Astrocyte (in vitro differentiated cells and primary cell): ENCODE measurements around the gene MYO1E. TPM values are rescaled to one million over a fixed set of nuclear protein-coding genes. Genes with fewer than 3 reads are reported as not detected.

Experiments used
- DNase-seq: peaks from one replicate; pipeline ENCODE4 v3.0.0-alpha.2; 2010; ENCODE audit warnings: low read depth
- FAIRE-seq: peaks from 2 replicates; lab custom pipeline; 2011; peaks lifted over from hg19 to GRCh38; lab: Jason Lieb, UNC
- H2AFZ ChIP-seq: 2 replicates; pipeline ENCODE4 v1.6.0; 2012; ENCODE audit warnings: low read depth, low read length, inconsistent platforms
- H3K27ac ChIP-seq: 2 replicates; pipeline ENCODE4 v1.5.1; 2011; ENCODE audit warnings: low read depth, low read length, inconsistent platforms
- H3K27me3 ChIP-seq: 2 replicates; pipeline ENCODE4 v1.6.0; 2011; ENCODE audit warnings: low read length, inconsistent platforms; ENCODE audit not compliant: insufficient read depth
- H3K36me3 ChIP-seq: 2 replicates; pipeline ENCODE4 v1.5.1; 2011; ENCODE audit warnings: low read length, inconsistent platforms; ENCODE audit not compliant: insufficient read depth
- H3K4me1 ChIP-seq: 2 replicates; pipeline ENCODE4 v1.5.1; 2011; ENCODE audit warnings: low read length, inconsistent platforms; ENCODE audit not compliant: insufficient read depth
- H3K4me2 ChIP-seq: 2 replicates; pipeline ENCODE4 v1.6.0; 2012; ENCODE audit warnings: low read length, inconsistent platforms
- H3K4me3 ChIP-seq: 2 replicates; pipeline ENCODE4 v1.5.1; 2011; ENCODE audit warnings: low read depth, mild to moderate bottlenecking, low read length, inconsistent platforms; ENCODE audit not compliant: insufficient read depth
- H3K79me2 ChIP-seq: 2 replicates; pipeline ENCODE4 v1.6.0; 2012; ENCODE audit warnings: mild to moderate bottlenecking, low read length, inconsistent platforms; ENCODE audit not compliant: insufficient read depth
- H3K9ac ChIP-seq: 2 replicates; pipeline ENCODE4 v1.6.0; 2012; ENCODE audit warnings: mild to moderate bottlenecking, low read length, inconsistent platforms
- H3K9me3 ChIP-seq: 2 replicates; pipeline ENCODE4 v1.5.1; 2012; ENCODE audit warnings: low read depth, mild to moderate bottlenecking, low read length, inconsistent platforms; ENCODE audit not compliant: insufficient read depth
- H4K20me1 ChIP-seq: 2 replicates; pipeline ENCODE4 v1.6.0; 2012; ENCODE audit warnings: low read length, inconsistent platforms; ENCODE audit not compliant: insufficient read depth
- H3K27ac Mint-ChIP-seq: one replicate; pipeline ENCODE4 v1.8.0; 2021; ENCODE audit warnings: mild to moderate bottlenecking, mixed read lengths; ENCODE audit not compliant: unreplicated experiment
- H3K27me3 Mint-ChIP-seq: one replicate; pipeline ENCODE4 v1.8.0; 2021; ENCODE audit warnings: low read depth, mixed read lengths; ENCODE audit not compliant: unreplicated experiment
- H3K36me3 Mint-ChIP-seq: one replicate; pipeline ENCODE4 v1.8.0; 2021; ENCODE audit warnings: low read depth, mixed read lengths; ENCODE audit not compliant: unreplicated experiment
- H3K4me1 Mint-ChIP-seq: one replicate; pipeline ENCODE4 v1.8.0; 2021; ENCODE audit warnings: low read depth, mixed read lengths; ENCODE audit not compliant: unreplicated experiment
- H3K4me3 Mint-ChIP-seq: one replicate; pipeline ENCODE4 v1.8.0; 2021; ENCODE audit warnings: mild to moderate bottlenecking, moderate library complexity, mixed read lengths; ENCODE audit not compliant: unreplicated experiment
- H3K9me3 Mint-ChIP-seq: one replicate; pipeline ENCODE4 v1.8.0; 2021; ENCODE audit warnings: mild to moderate bottlenecking, mixed read lengths; ENCODE audit not compliant: unreplicated experiment
- CTCF ChIP-seq: IDR thresholded peaks from 2 replicates; pipeline ENCODE4 v1.5.1; 2011; ENCODE audit warnings: low read depth, mild to moderate bottlenecking, inconsistent platforms, low read length, moderate library complexity; ENCODE audit not compliant: insufficient read depth
- EZH2 ChIP-seq: IDR thresholded peaks from 2 replicates; pipeline ENCODE4 v1.6.1; 2012; ENCODE audit warnings: mild to moderate bottlenecking, low read length, inconsistent platforms; ENCODE audit not compliant: insufficient read depth
- total RNA-seq: library from RNA; stranded (reverse); gene quantifications from 2 replicates; pipeline ENCODE4 v1.2.1, GENCODE V29; 2021

Gene MYO1E
- total RNA-seq, 1 donor from 2014 or later, result 227 TPM

GRCh38 chr15:59257140-59257539, 115.5 kb downstream of the MYO1E start:
- Histone ChIP-seq H4K20me1 (peaks cover 4% of the 10 kb centered on the region), H2AFZ (no peak overlapping the region), H3K9me3 (no peaks in the 10 kb centered on the region), H3K27ac (no peak overlapping the region), H3K4me2 (no peak overlapping the region), H3K9ac (no peak overlapping the region), H3K4me1 (no peaks in the 10 kb centered on the region), H3K79me2 (no peaks in the 10 kb centered on the region), H3K36me3 (peaks cover 21% of the 10 kb centered on the region), H3K27me3 (no peaks in the 10 kb centered on the region), H3K4me3 (no peak overlapping the region)
- no peaks in the 10 kb centered on the region for H3K9me3 Mint-ChIP-seq
- H3K36me3 Mint-ChIP-seq, result peaks cover 28% of the 10 kb centered on the region
- TF ChIP-seq CTCF (no peak), EZH2 (no peak)
- DNase-seq (no peak), FAIRE-seq (no peak)
- H3K27me3 Mint-ChIP-seq, result no peaks in the 10 kb centered on the region
- H3K27ac Mint-ChIP-seq, result no peak overlapping the region
- H3K4me1 Mint-ChIP-seq, result no peaks in the 10 kb centered on the region
- H3K4me3 Mint-ChIP-seq, result no peak overlapping the region

GRCh38 chr15:59256482-59256881, 116.2 kb downstream of the MYO1E start:
- Histone ChIP-seq H3K4me3 (no peak overlapping the region), H3K9ac (no peak overlapping the region), H3K4me1 (no peaks in the 10 kb centered on the region), H3K9me3 (no peaks in the 10 kb centered on the region), H3K4me2 (no peak overlapping the region), H3K27me3 (no peaks in the 10 kb centered on the region), H4K20me1 (peaks cover 4% of the 10 kb centered on the region), H3K36me3 (peaks cover 18% of the 10 kb centered on the region), H2AFZ (no peak overlapping the region), H3K27ac (no peak overlapping the region), H3K79me2 (no peaks in the 10 kb centered on the region)
- DNase-seq (no peak), FAIRE-seq (no peak)
- Mint-ChIP-seq H3K4me1 (no peaks in the 10 kb centered on the region), H3K36me3 (peaks cover 28% of the 10 kb centered on the region), H3K27ac (no peak overlapping the region), H3K4me3 (no peak overlapping the region), H3K9me3 (no peaks in the 10 kb centered on the region), H3K27me3 (no peaks in the 10 kb centered on the region)
- TF ChIP-seq EZH2 (no peak), CTCF (no peak)

GRCh38 chr15:59255680-59256336, 116.9 kb downstream of the MYO1E start:
- peaks cover 18% of the 10 kb centered on the region for H3K36me3 ChIP-seq
- no peak overlapping the region for H3K4me3 ChIP-seq
- no peak overlapping the region for H2AFZ ChIP-seq
- no peak overlapping the region for H3K27ac ChIP-seq
- no peaks in the 10 kb centered on the region for H3K27me3 Mint-ChIP-seq
- no peaks in the 10 kb centered on the region for H3K9me3 Mint-ChIP-seq
- TF ChIP-seq EZH2 (no peak), CTCF (no peak)
- H3K4me3 Mint-ChIP-seq, result no peak overlapping the region
- FAIRE-seq (no peak), DNase-seq (peak; percentile 81)
- H3K4me2 ChIP-seq, result no peak overlapping the region
- H3K9ac ChIP-seq, result no peak overlapping the region
- H3K79me2 ChIP-seq, result no peaks in the 10 kb centered on the region
- H3K27me3 ChIP-seq, result no peaks in the 10 kb centered on the region
- H3K27ac Mint-ChIP-seq, result no peak overlapping the region
- peaks cover 4% of the 10 kb centered on the region for H4K20me1 ChIP-seq
- no peaks in the 10 kb centered on the region for H3K9me3 ChIP-seq
- H3K4me1 ChIP-seq, result no peaks in the 10 kb centered on the region
- no peaks in the 10 kb centered on the region for H3K4me1 Mint-ChIP-seq
- peaks cover 28% of the 10 kb centered on the region for H3K36me3 Mint-ChIP-seq
